Hematopoietic multipotent progenitor cell (in vitro differentiated cells): ENCODE data around the gene PSPC1. TPM values are rescaled to one million over a fixed set of nuclear protein-coding genes. Genes with fewer than 3 reads are reported as not detected.

Source experiments
- DNase-seq, 3 donors: peaks; one replicate each; pipeline ENCODE4 v3.0.0-alpha.2; 2011 to 2015; ENCODE audit warnings: low read depth in 2 of 3, low spot score in 2 of 3
- small RNA-seq: library from RNA; depleted of rRNA; stranded (forward); fragments of <200 nt; gene quantifications from one replicate; pipeline ENCODE3, GENCODE V24; 2012
- total RNA-seq: library from RNA; depleted of rRNA; stranded (reverse); fragments of >200 nt; gene quantifications from one replicate; pipeline ENCODE4 v1.2.3, GENCODE V29; 2012

Gene PSPC1
- total RNA-seq, 1 donor, result 70.0 TPM

GRCh38 chr13:19674898-19675297 lies 107.8 kb downstream of the PSPC1 start:
- no peak for DNase-seq

GRCh38 chr13:19673473-19674430 lies 109.0 kb downstream of the PSPC1 start:
- DNase-seq, result no peak

- DNase-seq, result peak in 1 of 3 donors; percentile 7
Observed at GRCh38 chr13:19672990-19673389, 109.8 kb downstream of the PSPC1 start.

DNA sequence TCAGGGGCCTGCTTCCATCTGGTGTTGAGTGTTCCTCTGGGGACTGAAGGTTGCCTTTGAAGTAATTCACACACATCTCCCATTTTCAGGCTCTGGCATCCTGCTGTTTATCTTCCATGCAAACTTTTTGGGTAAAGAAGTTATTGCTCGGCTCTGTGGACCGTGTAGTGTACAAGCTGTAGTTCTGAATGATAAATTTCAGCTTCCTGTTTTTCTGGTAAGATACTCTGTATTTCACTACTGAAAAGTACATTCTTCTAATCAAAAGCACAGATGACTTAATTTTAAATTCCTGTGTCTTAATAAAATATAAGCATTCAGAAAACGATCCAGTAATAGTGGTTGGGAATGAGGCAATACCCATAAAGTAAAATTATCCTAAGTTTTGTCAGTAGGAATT lies 112.6 kb downstream of the PSPC1 start:
- no peak for DNase-seq

- no peak for DNase-seq
Observed at GRCh38 chr13:19668778-19669177, 114.0 kb downstream of the PSPC1 start.

GRCh38 chr13:19665427-19665859 lies 117.3 kb downstream of the PSPC1 start:
- no peak for DNase-seq

GRCh38 chr13:19664481-19665230 lies 118.1 kb downstream of the PSPC1 start:
- no peak for DNase-seq

- no peak for DNase-seq
Observed at GRCh38 chr13:19663416-19663979, 119.2 kb downstream of the PSPC1 start.

GRCh38 chr13:19661561-19661960 lies 121.2 kb downstream of the PSPC1 start:
- no peak for DNase-seq

DNA sequence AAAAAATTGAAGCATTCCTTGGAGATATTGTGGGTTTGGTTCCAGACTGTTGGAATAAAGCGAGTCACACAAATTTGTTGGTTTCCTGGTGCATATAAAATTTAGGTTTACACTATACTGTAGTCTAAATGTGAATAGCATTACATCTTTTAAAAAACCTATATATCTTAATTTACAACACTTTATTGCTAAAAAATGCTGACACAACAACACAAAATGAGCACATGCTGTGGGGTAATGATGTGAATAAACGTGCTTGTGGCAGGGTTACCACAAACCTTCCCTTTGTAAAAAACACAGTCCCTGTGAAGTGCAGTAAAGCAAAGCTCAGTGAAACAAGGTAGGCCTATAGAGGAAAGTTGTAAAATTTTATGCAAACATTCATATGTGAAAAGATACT lies 121.6 kb downstream of the PSPC1 start:
- no peak for DNase-seq

GRCh38 chr13:19658831-19659230 lies 123.9 kb downstream of the PSPC1 start:
- no peak for DNase-seq

DNA sequence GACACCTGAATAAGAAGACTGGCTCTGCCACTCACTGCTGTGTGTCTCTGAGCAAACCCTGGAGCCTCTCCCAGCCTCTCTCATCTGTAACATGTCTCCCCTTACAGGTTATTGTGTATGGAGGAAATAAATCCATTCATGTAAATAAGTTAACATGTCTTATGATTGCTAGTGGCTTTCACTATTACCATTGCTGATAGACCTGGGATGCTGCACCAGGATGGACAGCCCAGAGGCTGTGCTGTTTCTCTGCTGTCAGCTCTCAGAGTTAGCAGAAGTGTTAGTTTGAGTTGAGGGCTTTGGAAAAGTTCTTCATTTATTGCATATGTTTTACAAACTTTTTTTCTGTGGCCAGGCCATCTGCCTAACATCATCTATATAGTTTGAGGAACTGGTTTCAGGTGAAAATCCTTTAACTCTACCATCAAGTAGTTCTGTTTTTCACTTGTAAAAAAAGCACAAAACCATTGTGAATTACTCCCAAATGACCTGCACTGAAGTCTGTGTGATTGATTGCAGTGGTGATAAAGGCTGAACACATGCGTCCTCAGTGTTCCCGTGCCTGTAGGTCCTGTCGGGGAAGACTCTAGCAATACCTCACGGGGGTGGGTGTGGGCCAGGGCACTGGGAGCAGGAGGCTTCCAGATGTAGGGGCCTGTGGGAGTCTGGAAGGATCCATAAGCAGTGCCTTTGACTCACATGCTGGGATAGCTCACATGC lies 124.7 kb downstream of the PSPC1 start:
- DNase-seq, result peak in 1 of 3 donors; percentile 12

Small RNAs within 50 kb of the gene (small RNA-seq; reads per million reads assigned to genes)
- not detected for gene RN7SL166P

Other genes starting within 250 kb of the PSPC1 start
- not detected for gene TPTE2, start 221.4 kb downstream of the PSPC1 start, total RNA-seq
- gene MPHOSPH8, start 149.3 kb downstream of the PSPC1 start, total RNA-seq, result 10.0 TPM
- 11.8 TPM for gene ZMYM5, start 80.7 kb upstream of the PSPC1 start, total RNA-seq
- 37.2 TPM for gene ZMYM2, start 175.8 kb upstream of the PSPC1 start, total RNA-seq